ENCODE measurements around the gene ADAM12. TPM values are rescaled to one million over a fixed set of nuclear protein-coding genes. Genes with fewer than 3 reads are reported as not detected.

Gene ADAM12
- total and polyA plus RNA-seq, 5 donors: 0.14 to 2.7 (median 1.4) TPM

- 95% methylated on average over 3 of the region's 3 CpGs for WGBS
- no peak overlapping the region for H3K27ac ChIP-seq (ENCODE audit: low read length)
- no peaks in the 10 kb centered on the region for H3K4me1 ChIP-seq (ENCODE audit: control insufficient read depth, insufficient read depth, low read length)
- H3K27me3 ChIP-seq (ENCODE audit: control insufficient read depth, insufficient read depth): no peaks in the 10 kb centered on the region
- intact Hi-C loops (cut with DNase I): no loop called here
- no peak overlapping the region for H3K4me3 ChIP-seq (ENCODE audit: low read length)
- ATAC-seq: no peak
- no peak for DNase-seq
- H3K9me3 ChIP-seq (ENCODE audit: control insufficient read depth, low read length): no peaks in the 10 kb centered on the region
Observed at GRCh38 chr10:126283307-126283706, 105.0 kb downstream of the ADAM12 start.

- Histone ChIP-seq H3K27ac (ENCODE audit: low read length) (no peak overlapping the region), H3K4me1 (ENCODE audit: control insufficient read depth, insufficient read depth, low read length) (no peaks in the 10 kb centered on the region), H3K9me3 (ENCODE audit: control insufficient read depth, low read length) (no peaks in the 10 kb centered on the region), H3K27me3 (ENCODE audit: control insufficient read depth, insufficient read depth) (no peaks in the 10 kb centered on the region), H3K4me3 (ENCODE audit: low read length) (no peak overlapping the region)
- WGBS: 67% methylated on average over 6 of the region's 6 CpGs
- intact Hi-C loops (cut with DNase I): no loop called here
- ATAC-seq: no peak
- DNase-seq: no peak
Observed at GRCh38 chr10:126278851-126279250, 109.4 kb downstream of the ADAM12 start.

GRCh38 chr10:126277181-126277580 lies 111.1 kb downstream of the ADAM12 start:
- no peaks in the 10 kb centered on the region for H3K9me3 ChIP-seq (ENCODE audit: control insufficient read depth, low read length)
- 71% methylated on average over 5 of the region's 5 CpGs for WGBS
- ATAC-seq (no peak), DNase-seq (no peak)
- intact Hi-C loops (cut with DNase I): no loop called here
- no peak overlapping the region for H3K27ac ChIP-seq (ENCODE audit: low read length)
- H3K4me1 ChIP-seq (ENCODE audit: control insufficient read depth, insufficient read depth, low read length): no peaks in the 10 kb centered on the region
- no peak overlapping the region for H3K4me3 ChIP-seq (ENCODE audit: low read length)
- no peaks in the 10 kb centered on the region for H3K27me3 ChIP-seq (ENCODE audit: control insufficient read depth, insufficient read depth)

GRCh38 chr10:126272526-126272925 lies 115.8 kb downstream of the ADAM12 start:
- no peaks in the 10 kb centered on the region for H3K9me3 ChIP-seq (ENCODE audit: control insufficient read depth, low read length)
- intact Hi-C loops (cut with DNase I): no loop called here
- H3K27me3 ChIP-seq (ENCODE audit: control insufficient read depth, insufficient read depth): no peaks in the 10 kb centered on the region
- WGBS: 95% methylated on average over 2 of the region's 2 CpGs
- no peak overlapping the region for H3K4me3 ChIP-seq (ENCODE audit: low read length)
- no peak overlapping the region for H3K27ac ChIP-seq (ENCODE audit: low read length)
- no peak for ATAC-seq
- no peak for DNase-seq
- H3K4me1 ChIP-seq (ENCODE audit: control insufficient read depth, insufficient read depth, low read length): no peaks in the 10 kb centered on the region

- ATAC-seq (no peak), DNase-seq (no peak)
- WGBS: 95% methylated on average over 5 of the region's 5 CpGs
Observed at GRCh38 chr10:126270111-126270510, 118.2 kb downstream of the ADAM12 start.

GRCh38 chr10:126268013-126268920 lies 120.0 kb downstream of the ADAM12 start:
- no peaks in the 10 kb centered on the region for H3K4me1 ChIP-seq (ENCODE audit: control insufficient read depth, insufficient read depth, low read length)
- ATAC-seq (no peak), DNase-seq (no peak)
- no peaks in the 10 kb centered on the region for H3K27me3 ChIP-seq (ENCODE audit: control insufficient read depth, insufficient read depth)
- no peak overlapping the region for H3K4me3 ChIP-seq (ENCODE audit: low read length)
- WGBS: 74% methylated on average over 12 of the region's 12 CpGs
- H3K9me3 ChIP-seq (ENCODE audit: control insufficient read depth, low read length): no peaks in the 10 kb centered on the region
- no peak overlapping the region for H3K27ac ChIP-seq (ENCODE audit: low read length)
- intact Hi-C loops (cut with DNase I): no loop called here

More at GRCh38 chr10:126270111-126270510, 118.2 kb downstream of the ADAM12 start:
- H3K27me3 ChIP-seq (ENCODE audit: control insufficient read depth, insufficient read depth): no peaks in the 10 kb centered on the region
- no peak overlapping the region for H3K27ac ChIP-seq (ENCODE audit: low read length)
- no peak overlapping the region for H3K4me3 ChIP-seq (ENCODE audit: low read length)
- intact Hi-C loops (cut with DNase I): no loop called here
- H3K4me1 ChIP-seq (ENCODE audit: control insufficient read depth, insufficient read depth, low read length): no peaks in the 10 kb centered on the region
- no peaks in the 10 kb centered on the region for H3K9me3 ChIP-seq (ENCODE audit: control insufficient read depth, low read length)

GRCh38 chr10:126264102-126265018 lies 123.9 kb downstream of the ADAM12 start:
- intact Hi-C loops (cut with DNase I): no loop called here
- no peaks in the 10 kb centered on the region for H3K9me3 ChIP-seq (ENCODE audit: control insufficient read depth, low read length)
- no peak for DNase-seq
- H3K4me3 ChIP-seq (ENCODE audit: low read length): no peak overlapping the region
- peaks cover 2% of the 10 kb centered on the region for H3K4me1 ChIP-seq (ENCODE audit: control insufficient read depth, insufficient read depth, low read length)
- no peak overlapping the region for H3K27ac ChIP-seq (ENCODE audit: low read length)
- ATAC-seq: peak; percentile 51
- WGBS: 50% methylated on average over 14 of the region's 14 CpGs
- no peaks in the 10 kb centered on the region for H3K27me3 ChIP-seq (ENCODE audit: control insufficient read depth, insufficient read depth)

GRCh38 chr10:126263006-126263676 lies 125.1 kb downstream of the ADAM12 start:
- 65% methylated on average over 4 of the region's 4 CpGs for WGBS
- DNase-seq (no peak), ATAC-seq (peak in 1 of 2 donors; percentile 28)
- intact Hi-C loops (cut with DNase I): no loop called here
- H3K4me1 ChIP-seq (ENCODE audit: control insufficient read depth, insufficient read depth, low read length): peaks cover 2% of the 10 kb centered on the region
- no peaks in the 10 kb centered on the region for H3K27me3 ChIP-seq (ENCODE audit: control insufficient read depth, insufficient read depth)
- no peak overlapping the region for H3K27ac ChIP-seq (ENCODE audit: low read length)
- H3K9me3 ChIP-seq (ENCODE audit: control insufficient read depth, low read length): no peaks in the 10 kb centered on the region
- H3K4me3 ChIP-seq (ENCODE audit: low read length): no peak overlapping the region

GRCh38 chr10:126262233-126262838 lies 125.9 kb downstream of the ADAM12 start:
- peaks cover 2% of the 10 kb centered on the region for H3K4me1 ChIP-seq (ENCODE audit: control insufficient read depth, insufficient read depth, low read length)
- 49% methylated on average over 1 of the region's 1 CpG for WGBS
- no peaks in the 10 kb centered on the region for H3K9me3 ChIP-seq (ENCODE audit: control insufficient read depth, low read length)
- peak in 1 of 2 donors; percentile 42 for ATAC-seq
- no peaks in the 10 kb centered on the region for H3K27me3 ChIP-seq (ENCODE audit: control insufficient read depth, insufficient read depth)
- DNase-seq: no peak
- no peak overlapping the region for H3K27ac ChIP-seq (ENCODE audit: low read length)
- intact Hi-C loops (cut with DNase I): no loop called here
- no peak overlapping the region for H3K4me3 ChIP-seq (ENCODE audit: low read length)

- no peaks in the 10 kb centered on the region for H3K27me3 ChIP-seq (ENCODE audit: control insufficient read depth, insufficient read depth)
- intact Hi-C loops (cut with DNase I): no loop called here
- no peak for DNase-seq
- H3K4me1 ChIP-seq (ENCODE audit: control insufficient read depth, insufficient read depth, low read length): peaks cover 2% of the 10 kb centered on the region
- 90% methylated on average over 7 of the region's 7 CpGs for WGBS
- no peak overlapping the region for H3K27ac ChIP-seq (ENCODE audit: low read length)
- H3K9me3 ChIP-seq (ENCODE audit: control insufficient read depth, low read length): no peaks in the 10 kb centered on the region
- no peak for ATAC-seq
- H3K4me3 ChIP-seq (ENCODE audit: low read length): no peak overlapping the region
Observed at GRCh38 chr10:126259760-126260479, 128.4 kb downstream of the ADAM12 start.
